Neural cell (in vitro differentiated cells): Measurements from ENCODE around the gene IMPG1. TPM values are rescaled to one million over a fixed set of nuclear protein-coding genes. Genes with fewer than 3 reads are reported as not detected.

Experiments
- H2AFZ ChIP-seq: fragments of 200-600, 300-800 bp; sonication (generic), shearing (Covaris generic); 2 replicates; pipeline ENCODE4 v1.6.0; 2014; ENCODE audit warnings: low read depth, mild to moderate bottlenecking, antibody characterized with exemption, low read length, moderate library complexity
- H3F3A ChIP-seq: fragments of 200-600 bp; shearing (Covaris generic); 2 replicates; pipeline ENCODE4 v1.6.1; 2016; ENCODE audit warnings: mild to moderate bottlenecking, moderate library complexity, mixed read lengths, antibody characterized with exemption, low read length; ENCODE audit not compliant: insufficient read depth, poor library complexity, severe bottlenecking
- H3K27ac ChIP-seq: fragments of 200-600, 300-800 bp; sonication (generic), shearing (Covaris generic); 2 replicates; pipeline ENCODE4 v1.5.1; 2014; ENCODE audit warnings: mild to moderate bottlenecking, low read length, moderate library complexity
- H3K27me3 ChIP-seq: fragments of 300-800, 200-600 bp; sonication (generic), shearing (Covaris generic); 2 replicates; pipeline ENCODE4 v1.6.0; 2014; ENCODE audit warnings: mild to moderate bottlenecking, low read depth, low read length, moderate library complexity; ENCODE audit not compliant: insufficient read depth
- H3K36me3 ChIP-seq: fragments of 300-800, 200-600 bp; sonication (generic), shearing (Covaris generic); 2 replicates; pipeline ENCODE4 v1.5.1; 2014; ENCODE audit warnings: mild to moderate bottlenecking, antibody characterized with exemption, low read length, moderate library complexity; ENCODE audit not compliant: insufficient read depth
- H3K4me2 ChIP-seq: fragments of 300-800, 200-600 bp; sonication (generic), shearing (Covaris generic); 2 replicates; pipeline ENCODE4 v1.6.0; 2014; ENCODE audit warnings: mild to moderate bottlenecking, low read length
- H3K4me3 ChIP-seq: fragments of 300-800, 200-600 bp; sonication (generic), shearing (Covaris generic); 2 replicates; pipeline ENCODE4 v1.5.1; 2014; ENCODE audit warnings: mild to moderate bottlenecking, low read length, moderate library complexity
- H3K79me2 ChIP-seq: fragments of 200-600 bp; shearing (Covaris generic); replicated peaks from 2 replicates; pipeline ENCODE4 v1.6.0; 2014; ENCODE audit warnings: mild to moderate bottlenecking, low read length, moderate library complexity; ENCODE audit not compliant: insufficient read depth
- H3K9ac ChIP-seq: fragments of 300-800, 200-600 bp; sonication (generic), shearing (Covaris generic); 2 replicates; pipeline ENCODE4 v1.6.1; 2016; ENCODE audit warnings: mild to moderate bottlenecking, low read length, mixed read lengths
- H3K9me2 ChIP-seq: fragments of 200-600 bp; shearing (Covaris generic); 2 replicates; pipeline ENCODE4 v1.6.1; 2016; ENCODE audit warnings: mild to moderate bottlenecking, low read length, mixed read lengths; ENCODE audit not compliant: insufficient read depth
- H3K9me3 ChIP-seq: fragments of 200-600, 300-800 bp; sonication (generic), shearing (Covaris generic); 2 replicates; pipeline ENCODE4 v1.6.1; 2016; ENCODE audit warnings: mild to moderate bottlenecking, mixed run types, low read length, moderate library complexity, mixed read lengths
- H4K20me1 ChIP-seq: fragments of 200-600 bp; shearing (Covaris generic); 2 replicates; pipeline ENCODE4 v1.6.1; 2016; ENCODE audit warnings: mild to moderate bottlenecking, mixed run types; ENCODE audit not compliant: insufficient read depth
- CTCF ChIP-seq: fragments of 450-650 bp; IDR thresholded peaks from 2 replicates; pipeline ENCODE4 v1.5.1; 2014; ENCODE audit warnings: antibody characterized with exemption, mild to moderate bottlenecking, moderate library complexity; ENCODE audit not compliant: poor library complexity, severe bottlenecking
- EP300 ChIP-seq: fragments of 450-650 bp; conservative IDR thresholded peaks from 2 replicates; pipeline ENCODE4 v1.6.1; 2014; ENCODE audit warnings: antibody characterized with exemption, mild to moderate bottlenecking, moderate library complexity; ENCODE audit not compliant: poor library complexity, severe bottlenecking
- EZH2 ChIP-seq: fragments of 200-600, 300-800 bp; shearing (Covaris generic), sonication (generic); IDR thresholded peaks from 2 replicates; pipeline ENCODE4 v1.6.1; 2014; ENCODE audit warnings: antibody characterized with exemption, low read length, borderline replicate concordance, mild to moderate bottlenecking; ENCODE audit not compliant: insufficient read depth, poor library complexity, severe bottlenecking
- MXI1 ChIP-seq: fragments of 450-650 bp; conservative IDR thresholded peaks from 2 replicates; pipeline ENCODE4 v1.6.1; 2014; ENCODE audit warnings: antibody characterized with exemption, mild to moderate bottlenecking; ENCODE audit not compliant: poor library complexity, severe bottlenecking
- POLR2AphosphoS5 ChIP-seq: IDR thresholded peaks from 2 replicates; pipeline ENCODE4 v1.6.1; 2012
- RAD21 ChIP-seq: fragments of 450-650 bp; conservative IDR thresholded peaks from 2 replicates; pipeline ENCODE4 v1.6.1; 2014; ENCODE audit warnings: antibody characterized with exemption, mild to moderate bottlenecking, moderate library complexity
- SMC3 ChIP-seq: fragments of 450-650 bp; conservative IDR thresholded peaks from 2 replicates; pipeline ENCODE4 v1.6.1; 2014; ENCODE audit warnings: antibody characterized with exemption, mild to moderate bottlenecking, moderate library complexity; ENCODE audit not compliant: poor library complexity
- TAF1 ChIP-seq: IDR thresholded peaks from 2 replicates; pipeline ENCODE4 v1.6.1; 2012; ENCODE audit warnings: low read depth
- polyA plus RNA-seq: library from polyadenylated mRNA; depleted of rRNA; stranded (reverse); fragments of >200 nt; gene quantifications from 2 replicates; pipeline ENCODE4 v1.2.3, GENCODE V29; 2014
- TF ChIP-seq, protein P1 (sequence below): IDR thresholded peaks from 2 replicates; pipeline ENCODE4 v1.6.1; 2012; ENCODE audit warnings: borderline replicate concordance

The IMPG1 gene
- polyA plus RNA-seq, 1 donor from 2014 or later, result not detected

- Histone ChIP-seq H3K27me3 (no peaks in the 10 kb centered on the region), H3K36me3 (no peaks in the 10 kb centered on the region), H3K9me2 (no peaks in the 10 kb centered on the region), H2AFZ (no peak overlapping the region), H3K9me3 (no peaks in the 10 kb centered on the region), H3K4me2 (no peak overlapping the region), H3K27ac (no peak overlapping the region), H3K79me2 (no peaks in the 10 kb centered on the region), H4K20me1 (no peaks in the 10 kb centered on the region), H3K4me3 (no peak overlapping the region), H3K9ac (no peak overlapping the region), H3F3A (no peaks in the 10 kb centered on the region)
- no peak for TF ChIP-seq CTCF
Observed at GRCh38 chr6:75943381-75943780, 129.1 kb downstream of the IMPG1 start.

- Histone ChIP-seq H3K27me3 (no peaks in the 10 kb centered on the region), H3K9me3 (no peaks in the 10 kb centered on the region)
- TF ChIP-seq POLR2AphosphoS5 (no peak), EZH2 (no peak), TAF1 (no peak), CTCF (no peak), RAD21 (no peak), EP300 (no peak), SMC3 (no peak), MXI1 (no peak)
- TF ChIP-seq, protein P1, sequence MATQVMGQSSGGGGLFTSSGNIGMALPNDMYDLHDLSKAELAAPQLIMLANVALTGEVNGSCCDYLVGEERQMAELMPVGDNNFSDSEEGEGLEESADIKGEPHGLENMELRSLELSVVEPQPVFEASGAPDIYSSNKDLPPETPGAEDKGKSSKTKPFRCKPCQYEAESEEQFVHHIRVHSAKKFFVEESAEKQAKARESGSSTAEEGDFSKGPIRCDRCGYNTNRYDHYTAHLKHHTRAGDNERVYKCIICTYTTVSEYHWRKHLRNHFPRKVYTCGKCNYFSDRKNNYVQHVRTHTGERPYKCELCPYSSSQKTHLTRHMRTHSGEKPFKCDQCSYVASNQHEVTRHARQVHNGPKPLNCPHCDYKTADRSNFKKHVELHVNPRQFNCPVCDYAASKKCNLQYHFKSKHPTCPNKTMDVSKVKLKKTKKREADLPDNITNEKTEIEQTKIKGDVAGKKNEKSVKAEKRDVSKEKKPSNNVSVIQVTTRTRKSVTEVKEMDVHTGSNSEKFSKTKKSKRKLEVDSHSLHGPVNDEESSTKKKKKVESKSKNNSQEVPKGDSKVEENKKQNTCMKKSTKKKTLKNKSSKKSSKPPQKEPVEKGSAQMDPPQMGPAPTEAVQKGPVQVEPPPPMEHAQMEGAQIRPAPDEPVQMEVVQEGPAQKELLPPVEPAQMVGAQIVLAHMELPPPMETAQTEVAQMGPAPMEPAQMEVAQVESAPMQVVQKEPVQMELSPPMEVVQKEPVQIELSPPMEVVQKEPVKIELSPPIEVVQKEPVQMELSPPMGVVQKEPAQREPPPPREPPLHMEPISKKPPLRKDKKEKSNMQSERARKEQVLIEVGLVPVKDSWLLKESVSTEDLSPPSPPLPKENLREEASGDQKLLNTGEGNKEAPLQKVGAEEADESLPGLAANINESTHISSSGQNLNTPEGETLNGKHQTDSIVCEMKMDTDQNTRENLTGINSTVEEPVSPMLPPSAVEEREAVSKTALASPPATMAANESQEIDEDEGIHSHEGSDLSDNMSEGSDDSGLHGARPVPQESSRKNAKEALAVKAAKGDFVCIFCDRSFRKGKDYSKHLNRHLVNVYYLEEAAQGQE, result no peak
Observed at GRCh38 chr6:75941509-75941908, 131.0 kb downstream of the IMPG1 start.

More at GRCh38 chr6:75941509-75941908, 131.0 kb downstream of the IMPG1 start:
- Histone ChIP-seq H3K27ac (no peak overlapping the region), H2AFZ (no peak overlapping the region), H3K4me3 (no peak overlapping the region), H3K36me3 (no peaks in the 10 kb centered on the region), H3F3A (no peaks in the 10 kb centered on the region), H3K9ac (no peak overlapping the region), H3K9me2 (no peaks in the 10 kb centered on the region), H3K79me2 (no peaks in the 10 kb centered on the region), H4K20me1 (no peaks in the 10 kb centered on the region), H3K4me2 (no peak overlapping the region)
